ENCODE results near the gene EIF1.

GRCh38 chr17:41695954-41696757 is 7.5 kb downstream of the EIF1 start:
- TF ChIP-seq CTCF (IDR thresholded peaks at IDR 0.05) = peak; percentile 59 to 68 (median 65)
- TF ChIP-seq POLR2A (IDR thresholded peaks at IDR 0.05) = no peak
- no peak for TF ChIP-seq EP300 (IDR thresholded peaks at IDR 0.05)
